HFFc6 (cell line): ENCODE results near the gene ARHGAP15. TPM values are rescaled to one million over a fixed set of nuclear protein-coding genes. Genes with fewer than 3 reads are reported as not detected.

Experiments used
- DNase-seq: peaks from one replicate; pipeline ENCODE4 v3.0.0-alpha.2; 2018
- H3K27ac Mint-ChIP-seq: 2 replicates; pipeline ENCODE4 v1.8.0; 2020; ENCODE audit warnings: mild to moderate bottlenecking, mixed read lengths
- H3K27me3 Mint-ChIP-seq: 2 replicates; pipeline ENCODE4 v1.8.0; 2021; ENCODE audit warnings: mild to moderate bottlenecking, moderate library complexity, mixed read lengths; ENCODE audit not compliant: insufficient read depth
- H3K36me3 Mint-ChIP-seq: 2 replicates; pipeline ENCODE4 v1.8.0; 2021; ENCODE audit warnings: low read depth, mixed read lengths
- H3K4me1 Mint-ChIP-seq: 2 replicates; pipeline ENCODE4 v1.8.0; 2020; ENCODE audit warnings: low read depth, mixed read lengths
- H3K4me3 Mint-ChIP-seq: 2 replicates; pipeline ENCODE4 v1.8.0; 2020; ENCODE audit warnings: mild to moderate bottlenecking, moderate library complexity, mixed read lengths
- H3K9me3 Mint-ChIP-seq: 2 replicates; pipeline ENCODE4 v1.8.0; 2020; ENCODE audit warnings: mild to moderate bottlenecking, mixed read lengths
- CTCF ChIP-seq: fragments of 200-600 bp; sonication (generic); IDR thresholded peaks from 2 replicates; pipeline ENCODE4 v1.5.0; 2021; ENCODE audit warnings: antibody characterized with exemption, mild to moderate bottlenecking
- total RNA-seq, 6 experiments: library from RNA; stranded (reverse); fragmentation: NEBNext Ultra II Directional; extraction: Animal tissue kit (Norgen Biotek cat#: 25700); gene quantifications; 2 replicates in 1 of 6; 3 replicates in 5 of 6; pipeline ENCODE4 v1.2.3, GENCODE V29; 2021

ARHGAP15 gene
- total RNA-seq, 6 experiments from 2014 or later: not detected

- no peak for DNase-seq
- no peak overlapping the region for H3K27ac Mint-ChIP-seq
- no peaks in the 10 kb centered on the region for H3K27me3 Mint-ChIP-seq
- H3K4me1 Mint-ChIP-seq: peaks cover 14% of the 10 kb centered on the region
- no peaks in the 10 kb centered on the region for H3K36me3 Mint-ChIP-seq
- H3K9me3 Mint-ChIP-seq: no peaks in the 10 kb centered on the region
- no peak overlapping the region for H3K4me3 Mint-ChIP-seq
- no peak for TF ChIP-seq CTCF
Observed at GRCh38 chr2:143417428-143417827, 288.2 kb downstream of the ARHGAP15 start.

DNA sequence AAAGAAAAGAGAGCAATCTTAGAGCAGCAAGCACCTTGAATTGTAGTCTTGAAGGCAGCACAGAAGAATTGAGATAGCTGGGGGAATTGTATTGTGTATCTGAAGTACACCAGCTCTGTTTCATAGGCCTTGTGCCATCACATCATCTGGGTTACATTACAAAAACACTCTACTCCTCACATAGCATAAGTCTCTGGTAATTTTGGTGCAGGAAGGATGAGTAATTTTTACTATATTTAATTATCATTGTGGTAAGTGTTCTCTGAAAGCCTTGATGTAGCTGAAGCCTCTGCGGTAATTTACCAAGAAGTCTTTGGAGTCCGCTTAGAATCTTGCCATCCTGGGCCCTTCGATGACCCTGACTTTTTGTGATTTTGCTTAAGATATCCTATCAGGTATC, 291.1 kb downstream of the ARHGAP15 start:
- Mint-ChIP-seq H3K4me3 (no peak overlapping the region), H3K27ac (no peak overlapping the region), H3K4me1 (peaks cover 30% of the 10 kb centered on the region), H3K36me3 (no peaks in the 10 kb centered on the region; the same call in 1 of the 2 replicates), H3K27me3 (no peaks in the 10 kb centered on the region), H3K9me3 (no peaks in the 10 kb centered on the region)
- no peak for DNase-seq
- TF ChIP-seq CTCF: no peak

- peaks cover 53% of the 10 kb centered on the region for H3K4me1 Mint-ChIP-seq
- no peak for TF ChIP-seq CTCF
- no peak overlapping the region for H3K27ac Mint-ChIP-seq
- H3K9me3 Mint-ChIP-seq: no peaks in the 10 kb centered on the region
- H3K27me3 Mint-ChIP-seq: no peaks in the 10 kb centered on the region
- DNase-seq: no peak
- H3K36me3 Mint-ChIP-seq: no peaks in the 10 kb centered on the region; the same call in 1 of the 2 replicates
- no peak overlapping the region for H3K4me3 Mint-ChIP-seq
Observed at GRCh38 chr2:143422681-143423080, 293.5 kb downstream of the ARHGAP15 start.

DNA sequence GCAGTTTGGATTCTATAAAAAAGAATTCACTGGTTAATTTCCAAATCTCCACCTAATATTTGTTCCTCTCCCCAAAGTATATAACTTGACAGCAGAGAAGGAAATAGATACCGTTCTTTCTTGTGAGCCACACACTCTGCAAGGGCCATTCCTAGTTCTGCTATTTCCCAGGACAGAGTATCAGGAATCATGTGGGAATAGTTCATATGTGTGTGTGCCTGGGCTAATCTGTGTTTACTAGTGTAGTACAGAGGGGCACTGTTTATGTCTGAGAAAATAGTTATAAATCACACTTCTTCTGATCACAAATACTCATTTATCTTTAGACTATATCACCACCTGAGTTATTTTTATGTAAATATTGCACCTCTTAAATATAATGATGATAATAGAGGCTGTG, 296.7 kb downstream of the ARHGAP15 start:
- DNase-seq: no peak
- Mint-ChIP-seq H3K36me3 (no peaks in the 10 kb centered on the region; the same call in 1 of the 2 replicates), H3K9me3 (no peaks in the 10 kb centered on the region), H3K27ac (peak overlapping the region; percentile 50), H3K4me1 (peaks cover 73% of the 10 kb centered on the region), H3K4me3 (peak overlapping the region; percentile 11; the same call in 1 of the 2 replicates), H3K27me3 (no peaks in the 10 kb centered on the region; the same call in 1 of the 2 replicates)
- no peak for TF ChIP-seq CTCF

- no peaks in the 10 kb centered on the region; the same call in 1 of the 2 replicates for H3K27me3 Mint-ChIP-seq
- peaks cover 77% of the 10 kb centered on the region for H3K4me1 Mint-ChIP-seq
- H3K27ac Mint-ChIP-seq: peak overlapping the region; percentile 85
- DNase-seq: peak; percentile 88
- TF ChIP-seq CTCF: no peak
- H3K9me3 Mint-ChIP-seq: no peaks in the 10 kb centered on the region
- H3K36me3 Mint-ChIP-seq: no peaks in the 10 kb centered on the region; the same call in 1 of the 2 replicates
- H3K4me3 Mint-ChIP-seq: peak overlapping the region; percentile 11; the same call in 1 of the 2 replicates
Observed at GRCh38 chr2:143426296-143426695, 297.1 kb downstream of the ARHGAP15 start.

GRCh38 chr2:143428700-143429099, 299.5 kb downstream of the ARHGAP15 start:
- peak; percentile 25 for DNase-seq
- Mint-ChIP-seq H3K27ac (no peak overlapping the region), H3K36me3 (no peaks in the 10 kb centered on the region; the same call in 1 of the 2 replicates), H3K9me3 (no peaks in the 10 kb centered on the region), H3K4me3 (no peak overlapping the region), H3K27me3 (no peaks in the 10 kb centered on the region; the same call in 1 of the 2 replicates), H3K4me1 (peaks cover 87% of the 10 kb centered on the region)
- TF ChIP-seq CTCF: peak; percentile 30; the same call in 1 of the 2 replicates
